Measurements from ENCODE around the gene EI24. TPM values are rescaled to one million over a fixed set of nuclear protein-coding genes. Genes with fewer than 3 reads are reported as not detected.
A peak's percentile ranks its signal among the peaks of the same experiment; 100 is the strongest.

EI24 gene
- total RNA-seq, 1 experiment from 2014 or later = 122 TPM

DNA sequence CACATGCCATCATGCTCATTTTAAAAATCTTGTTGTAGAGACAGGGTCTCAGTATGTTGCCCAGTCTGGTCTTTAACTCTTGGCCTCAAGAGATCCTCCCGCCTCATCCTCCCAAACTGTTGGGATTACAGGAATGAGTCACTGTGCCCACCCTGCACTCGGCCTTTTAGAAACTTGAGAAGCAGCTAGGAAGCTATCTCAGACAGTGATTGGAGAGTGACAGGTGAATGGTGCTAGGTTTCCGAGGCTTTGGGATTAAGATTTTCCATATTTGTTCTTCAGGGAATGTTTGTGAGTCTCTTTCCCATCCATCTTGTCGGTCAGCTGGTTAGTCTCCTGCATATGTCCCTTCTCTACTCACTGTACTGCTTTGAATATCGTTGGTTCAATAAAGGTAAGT lies 10.5 kb downstream of the EI24 start:
- no peak for DNase-seq (ENCODE audit: low spot score)

DNA sequence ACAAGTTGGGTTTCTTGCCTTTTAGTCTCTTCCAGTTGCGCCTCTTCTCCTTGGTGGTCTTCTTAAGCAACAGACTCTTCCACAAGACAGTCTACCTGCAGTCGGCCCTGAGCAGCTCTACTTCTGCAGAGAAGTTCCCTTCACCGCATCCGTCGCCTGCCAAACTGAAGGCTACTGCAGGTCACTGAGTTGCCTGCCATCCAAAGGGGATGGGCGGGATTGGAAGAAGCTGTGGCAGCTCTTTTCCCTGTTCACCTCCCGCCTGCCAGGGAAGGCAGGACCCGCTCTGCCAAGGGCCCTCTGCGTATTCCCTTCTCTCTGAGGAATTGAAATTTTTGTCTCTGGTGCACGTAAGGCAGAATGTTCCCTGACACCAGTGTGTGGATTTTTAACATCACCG lies 14.2 kb downstream of the EI24 start:
- DNase-seq (ENCODE audit: low spot score) = no peak

DNA sequence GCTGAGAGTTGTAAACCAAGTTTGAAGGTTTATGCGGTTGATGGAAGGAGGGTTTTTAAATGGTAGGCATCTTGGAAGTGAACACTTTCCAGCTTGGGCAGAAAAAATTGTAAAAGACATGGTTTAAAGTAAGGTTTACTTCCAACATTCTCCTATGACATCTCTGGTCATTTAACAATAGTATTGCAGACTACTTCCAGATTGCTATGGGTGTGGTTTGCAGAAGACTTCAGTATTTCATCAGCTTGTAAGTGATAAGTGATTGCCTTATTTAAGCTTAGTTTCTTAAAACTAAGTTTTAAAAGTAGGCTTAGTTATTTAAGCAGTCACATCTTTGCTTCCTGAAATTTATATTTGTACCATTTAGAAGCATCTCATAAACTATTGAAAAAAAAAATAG lies 16.2 kb downstream of the EI24 start:
- DNase-seq (ENCODE audit: low spot score) = no peak

DNA sequence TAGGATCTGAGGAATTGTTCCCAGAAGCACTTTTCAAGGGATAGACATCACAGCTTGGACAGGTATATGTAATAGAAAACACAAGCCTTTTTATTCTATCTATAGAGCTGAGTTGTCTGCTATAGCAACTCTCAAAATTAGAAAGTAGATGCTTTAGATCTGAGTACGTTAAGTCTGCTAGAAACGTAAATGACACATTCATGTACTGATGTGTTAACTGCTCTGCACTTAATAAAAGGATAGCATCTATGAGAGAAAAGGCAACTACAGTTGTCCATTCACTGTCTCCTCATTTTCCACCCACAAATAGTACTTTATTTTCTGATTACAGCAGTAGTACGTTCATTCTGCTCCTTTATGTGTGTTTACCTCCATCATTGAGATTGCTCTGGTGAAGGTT lies 17.3 kb downstream of the EI24 start:
- DNase-seq (ENCODE audit: low spot score) = no peak

DNA sequence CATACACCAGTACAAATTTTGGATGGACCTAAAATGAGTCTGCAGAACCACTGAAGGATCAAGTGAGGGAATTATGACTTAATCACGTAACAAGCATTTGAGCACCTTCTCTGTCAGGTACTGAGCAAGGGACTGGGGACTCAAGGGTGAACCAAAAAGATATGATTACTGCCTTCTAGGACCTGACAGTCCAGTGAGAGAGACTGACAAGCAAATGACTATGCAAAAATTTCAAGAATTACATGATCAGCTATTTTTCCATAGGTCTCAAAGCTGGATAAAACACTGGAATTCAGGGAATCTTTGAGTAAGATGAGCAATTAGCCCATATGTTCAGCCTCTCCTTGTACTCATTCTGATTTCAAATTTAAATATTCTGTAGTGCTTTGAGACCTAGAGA lies 18.2 kb downstream of the EI24 start:
- no peak for DNase-seq (ENCODE audit: low spot score)

DNA sequence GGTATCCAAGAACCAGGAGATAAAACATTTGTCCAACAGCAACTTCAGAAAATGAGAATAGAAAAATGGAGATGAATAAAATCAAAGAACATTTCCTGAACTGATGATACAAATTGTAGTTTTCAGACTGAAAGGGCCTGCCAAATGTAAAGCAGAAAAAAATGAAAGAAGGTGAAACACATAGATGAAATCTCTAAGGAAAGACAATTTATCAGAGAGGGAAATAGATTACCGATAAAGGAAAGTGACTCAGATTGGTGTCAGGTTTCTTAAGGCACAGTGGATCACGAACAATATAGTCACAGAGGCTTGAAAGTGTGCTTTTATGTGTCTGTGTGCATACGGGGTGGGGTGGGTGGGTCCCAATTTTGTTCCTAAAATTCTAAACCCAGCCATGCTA lies 19.2 kb downstream of the EI24 start:
- peak; percentile 6 for DNase-seq (ENCODE audit: low spot score)

DNA sequence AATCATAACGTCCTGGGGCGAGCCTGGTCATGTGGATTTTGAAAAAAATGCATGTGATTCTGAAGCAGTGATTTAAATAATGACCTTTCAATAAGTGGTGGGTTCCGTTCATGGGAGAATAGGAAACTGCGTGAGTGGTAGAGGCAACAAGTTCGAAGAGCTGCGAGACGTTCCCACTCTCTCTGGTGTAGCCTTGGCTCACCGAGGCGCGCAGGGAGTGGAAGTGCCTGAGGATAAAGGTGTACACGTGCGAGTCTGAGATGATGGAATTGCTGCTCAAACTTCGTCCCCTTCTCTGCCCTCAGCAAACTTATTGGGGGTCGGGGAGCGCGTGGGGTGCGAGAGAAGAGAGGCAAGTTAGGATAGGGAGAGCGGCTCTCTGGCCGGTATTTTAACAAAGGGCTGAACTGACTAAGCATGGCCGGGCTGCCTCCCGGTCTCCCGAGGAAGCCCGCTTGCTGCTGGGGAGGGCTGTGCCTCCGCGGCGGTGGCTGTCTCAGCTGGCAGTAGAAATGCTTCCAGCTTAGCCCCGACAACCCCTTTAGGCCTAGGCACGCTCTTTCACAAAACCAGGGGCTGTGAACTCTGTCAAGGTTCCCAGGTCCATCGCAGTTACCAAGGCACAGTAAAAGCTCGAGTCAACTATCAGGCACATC lies 22.5 kb downstream of the EI24 start:
- no peak for DNase-seq (ENCODE audit: low spot score)

DNA sequence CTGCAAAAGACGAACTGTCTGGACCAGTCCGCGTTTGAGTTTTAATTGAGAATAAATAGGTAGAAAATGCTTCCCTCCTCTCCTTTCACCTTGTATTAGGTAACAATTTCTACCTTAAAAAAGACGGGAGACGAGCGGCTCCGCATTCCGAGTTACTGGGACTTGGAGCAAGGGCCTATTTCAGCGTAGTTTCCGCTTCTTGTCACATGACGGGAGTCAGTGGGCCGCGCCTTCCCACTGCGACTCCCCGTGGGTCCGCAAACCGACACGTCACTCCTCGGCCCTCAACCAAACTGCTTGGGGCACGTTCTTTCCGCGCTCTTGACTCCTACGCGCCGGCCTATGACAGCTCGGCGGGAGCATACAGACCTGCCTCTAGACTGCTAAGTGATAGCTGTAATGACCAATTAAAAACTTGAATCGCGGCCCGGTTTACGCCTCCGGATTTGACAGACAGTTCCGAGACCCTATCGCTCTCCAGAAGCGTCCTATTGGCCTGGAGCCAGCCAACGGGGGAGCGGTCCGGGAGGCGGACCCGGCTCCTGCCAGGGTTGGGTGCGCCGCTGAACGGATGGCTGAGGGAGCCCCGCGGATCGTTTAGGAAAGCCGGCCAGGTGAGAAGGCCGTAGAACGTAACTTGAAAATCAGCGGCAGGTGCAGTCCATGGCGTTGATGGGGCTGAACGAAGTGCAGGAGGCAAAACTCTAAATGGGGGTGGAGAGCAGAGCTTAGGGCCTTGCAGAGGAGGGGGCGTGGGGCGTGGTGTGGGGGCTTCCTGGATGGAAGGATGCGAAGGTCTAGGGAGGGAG lies 23.2 kb downstream of the EI24 start, which contains the start of gene STT3A:
STT3A (plus strand) TSS at position 548 of the 809 bp plus-strand sequence. CDS start 3,064 bp downstream, outside the sequence.
- DNase-seq (ENCODE audit: low spot score) = peak; percentile 99

DNA sequence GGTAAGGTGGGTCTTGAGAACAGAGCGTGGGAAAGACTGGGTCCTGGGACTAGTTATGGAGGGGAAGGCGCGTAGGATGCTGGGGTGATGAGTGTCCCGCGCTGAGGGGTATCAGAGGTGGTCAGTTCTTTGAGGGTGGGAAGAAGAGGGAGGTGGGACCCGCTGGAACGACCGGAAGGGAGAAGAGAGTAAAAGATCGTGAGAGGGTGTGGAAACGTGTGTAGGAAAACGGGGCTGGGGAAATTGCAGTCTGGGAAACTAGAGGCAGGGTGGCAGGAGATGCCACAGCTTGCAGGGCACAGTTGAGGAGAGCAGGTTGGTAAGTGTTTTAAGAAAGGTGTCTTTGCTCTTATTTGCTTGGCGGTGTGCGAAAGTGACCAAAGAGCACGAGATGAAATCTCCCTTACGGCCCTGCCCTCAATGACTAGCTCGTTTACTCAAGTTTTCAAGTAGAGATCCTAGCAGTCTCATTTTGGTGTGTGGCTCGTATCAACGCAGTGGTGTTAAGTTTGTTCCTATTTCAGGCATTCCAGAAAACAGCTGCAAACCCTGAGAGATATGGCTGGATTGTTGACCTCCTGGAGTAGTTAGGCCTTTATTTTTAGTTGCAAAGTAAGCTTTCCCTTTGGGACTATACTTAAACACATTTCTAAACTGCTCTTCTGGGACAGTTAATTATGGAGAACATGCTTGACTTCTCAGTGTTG lies 24.0 kb downstream of the EI24 start:
- peak; percentile 60 for DNase-seq (ENCODE audit: low spot score)

DNA sequence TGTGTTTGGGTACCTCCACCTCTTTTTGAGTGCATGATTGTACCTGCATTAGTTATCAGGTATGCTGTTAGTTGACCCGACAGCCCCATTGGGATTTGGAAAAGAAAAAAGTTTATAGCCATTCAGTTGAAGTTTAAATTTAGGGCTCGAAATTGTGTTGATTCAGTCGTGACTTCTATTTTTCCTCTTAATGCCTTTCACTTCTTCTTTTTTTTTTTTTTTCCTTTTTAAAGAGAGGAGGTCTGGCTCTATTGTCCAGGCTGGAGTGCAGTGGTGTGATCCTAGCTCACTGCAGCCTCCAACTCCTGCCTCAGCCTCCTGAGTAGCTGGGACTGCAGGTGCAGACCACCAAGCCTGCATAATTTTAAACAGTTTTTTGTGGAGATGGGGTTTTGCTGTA lies 25.7 kb downstream of the EI24 start:
- no peak for DNase-seq (ENCODE audit: low spot score)

DNA sequence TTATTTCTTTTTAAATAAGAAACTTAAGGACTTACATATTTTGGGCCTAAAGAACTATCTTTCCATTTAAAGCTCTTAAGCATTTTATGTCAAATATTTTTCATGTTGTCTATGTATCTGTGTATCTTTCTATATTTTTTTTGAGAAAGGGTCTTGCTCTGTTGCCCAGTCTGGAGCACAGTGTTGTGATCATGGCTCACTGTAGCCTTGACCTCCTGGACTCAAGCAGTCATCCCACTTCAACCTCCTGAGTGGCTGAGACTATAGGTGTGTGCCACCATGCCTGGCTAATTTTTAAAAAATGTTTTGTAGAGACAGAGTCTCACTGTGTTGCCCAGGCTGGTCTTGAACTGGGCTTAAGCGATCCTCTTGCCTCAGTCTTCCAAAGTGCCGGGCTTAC lies 31.4 kb downstream of the EI24 start:
- no peak for DNase-seq (ENCODE audit: low spot score)

DNA sequence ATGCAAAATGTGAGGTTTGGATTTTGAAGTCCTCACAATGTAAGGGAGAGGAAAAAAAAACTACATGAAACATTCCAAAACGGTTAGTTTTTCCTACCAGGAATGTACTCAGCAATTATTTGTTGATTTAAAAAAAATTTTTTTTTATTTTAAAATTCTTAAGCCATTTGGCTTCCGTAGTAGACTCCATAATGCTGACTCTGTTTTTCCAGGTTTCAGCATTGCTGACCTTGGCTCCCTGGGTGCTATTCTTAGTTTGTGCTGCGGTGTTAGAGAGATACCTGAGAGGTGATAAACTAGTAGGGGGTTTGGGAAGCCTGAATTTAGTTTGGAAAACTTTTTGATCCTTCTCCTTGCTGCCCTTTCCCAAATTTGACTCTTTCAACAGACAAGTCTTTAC lies 33.9 kb downstream of the EI24 start:
- DNase-seq (ENCODE audit: low spot score) = no peak

DNA sequence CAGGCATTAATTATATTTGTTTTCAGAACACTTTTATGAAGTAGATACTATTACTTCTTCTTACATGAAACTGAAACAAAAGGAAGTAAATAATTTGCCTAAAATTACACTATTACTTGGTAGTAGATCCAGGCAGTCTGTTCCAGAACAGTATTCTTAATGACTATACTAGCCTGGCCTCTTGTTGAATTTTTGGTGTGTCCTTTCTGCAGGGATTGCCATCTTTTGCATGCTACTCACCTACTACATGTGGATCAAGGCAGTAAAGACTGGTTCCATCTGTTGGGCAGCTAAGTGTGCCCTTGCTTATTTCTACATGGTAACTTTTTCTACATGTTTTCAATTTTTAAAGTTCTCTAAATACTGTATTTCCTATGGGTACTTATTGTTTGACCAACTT lies 36.1 kb downstream of the EI24 start:
- no peak for DNase-seq (ENCODE audit: low spot score)

DNA sequence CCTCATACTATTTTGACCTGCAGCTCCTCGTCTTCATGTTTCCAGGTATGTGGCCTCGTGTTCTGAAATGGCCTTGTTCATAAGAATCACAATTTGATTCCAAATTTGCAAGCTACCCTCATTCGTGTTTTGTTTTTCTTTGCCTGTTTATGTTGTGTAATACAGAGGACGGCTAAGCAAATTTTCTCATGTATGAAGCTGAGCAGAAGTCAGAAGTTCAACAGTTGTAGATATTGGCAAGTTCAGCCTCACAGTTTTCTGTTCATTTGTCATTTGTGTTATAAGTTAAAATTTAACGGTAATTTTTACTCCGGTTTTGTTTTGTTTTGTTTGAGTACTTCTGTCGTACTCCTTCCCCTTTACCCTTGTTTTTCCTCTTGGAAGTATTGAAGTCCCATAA lies 40.3 kb downstream of the EI24 start:
- DNase-seq (ENCODE audit: low spot score) = no peak

DNA sequence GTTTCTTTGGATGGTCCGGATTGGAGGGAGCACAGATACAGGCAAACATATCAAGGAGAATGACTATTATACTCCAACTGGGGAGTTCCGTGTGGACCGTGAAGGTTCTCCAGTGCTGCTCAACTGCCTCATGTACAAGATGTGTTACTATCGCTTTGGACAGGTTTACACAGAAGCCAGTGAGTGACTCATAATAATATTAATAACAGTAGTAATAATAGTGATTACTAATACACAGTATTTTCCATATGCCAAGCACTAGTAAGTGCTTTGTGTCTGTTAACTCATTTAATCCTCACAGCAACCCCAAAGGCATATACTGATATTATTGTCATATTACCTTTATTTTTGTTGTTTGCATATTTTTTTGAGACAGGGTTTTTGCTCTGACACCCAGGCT lies 49.1 kb downstream of the EI24 start:
- DNase-seq (ENCODE audit: low spot score) = no peak

DNA sequence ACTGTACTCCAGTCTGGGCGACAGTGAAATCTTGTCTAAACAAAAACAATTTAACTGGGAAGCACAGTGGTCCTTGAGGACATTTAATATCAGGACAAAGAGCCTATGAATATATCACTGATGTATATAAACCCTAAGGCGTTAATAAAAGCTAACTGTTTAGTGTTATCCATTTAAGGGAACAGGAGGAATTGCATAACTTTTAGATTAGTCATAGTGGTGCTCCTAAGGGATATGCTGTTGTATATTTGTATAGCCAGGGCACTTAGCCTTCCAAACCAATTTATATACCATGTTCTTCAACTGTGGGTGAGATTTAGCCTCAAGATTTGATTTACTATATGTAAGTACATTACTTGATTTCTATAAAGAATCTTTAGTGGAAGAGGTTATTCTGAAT lies 52.7 kb downstream of the EI24 start:
- no peak for DNase-seq (ENCODE audit: low spot score)

DNA sequence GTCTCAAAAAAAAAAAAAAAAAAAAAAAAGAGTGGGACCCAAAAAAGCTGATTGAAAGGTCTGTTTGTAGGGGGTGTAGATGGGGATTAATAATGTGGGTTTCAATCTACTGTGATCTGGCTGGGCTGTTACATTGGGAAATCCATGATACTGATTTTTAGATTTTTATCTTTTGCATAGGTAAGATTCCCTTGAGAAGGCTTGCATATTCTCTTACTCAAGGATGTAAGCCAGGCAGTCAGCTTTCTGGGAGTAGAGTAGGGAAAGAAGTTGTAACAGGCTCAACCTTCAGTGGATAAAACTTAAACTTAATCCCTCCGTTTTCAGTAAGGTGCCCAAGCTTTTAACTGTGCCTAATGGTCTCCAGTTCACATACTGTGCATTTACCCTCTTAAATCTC lies 53.8 kb downstream of the EI24 start:
- DNase-seq (ENCODE audit: low spot score) = no peak

DNA sequence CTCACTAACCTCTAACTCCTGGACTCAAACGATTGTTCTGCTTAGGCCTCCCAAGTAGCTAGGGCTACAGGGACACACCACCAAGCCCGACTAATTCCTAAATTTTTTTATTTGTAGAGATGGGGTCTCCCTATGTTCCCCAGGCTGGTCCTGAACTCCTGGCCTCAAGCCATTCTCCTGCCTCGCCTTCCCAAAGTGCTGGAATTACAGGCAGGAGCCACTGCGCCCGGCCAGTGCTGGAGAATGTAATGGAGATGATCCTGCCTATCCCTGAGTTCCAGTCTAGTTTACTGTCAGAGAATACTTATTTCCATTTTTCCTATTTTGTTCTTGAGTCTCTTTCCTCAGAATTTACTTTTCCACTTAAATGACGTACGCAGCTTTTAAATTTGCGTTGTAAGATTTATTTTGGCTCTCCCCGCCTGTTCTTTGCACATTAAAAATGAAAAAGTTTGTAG lies 55.5 kb downstream of the EI24 start, which contains the start of gene CHEK1:
CHEK1 (plus strand) TSS at position 408 of the 458 bp plus-strand sequence. CDS start 1,606 bp downstream, outside the sequence.
- peak; percentile 8 for DNase-seq (ENCODE audit: low spot score)

DNA sequence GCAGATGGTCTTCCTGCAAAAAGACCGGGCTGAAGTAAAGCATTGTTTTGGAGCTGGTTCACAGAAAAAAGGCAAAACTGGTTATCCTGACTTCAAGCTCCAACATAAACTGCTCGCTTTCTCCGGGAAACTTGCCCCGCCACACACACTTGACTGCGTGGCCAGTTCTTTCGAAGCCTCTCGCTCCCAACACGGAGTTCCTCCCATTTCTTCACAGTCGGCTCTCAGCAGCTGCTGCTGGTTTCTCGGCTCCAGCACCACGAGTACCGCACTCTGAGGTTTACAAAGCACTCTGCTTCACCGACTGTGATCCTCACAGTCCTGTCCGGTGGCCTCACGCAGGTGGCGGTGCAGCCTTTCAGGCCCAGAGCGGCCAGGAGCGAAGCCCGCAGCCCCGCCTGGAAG lies 56.0 kb downstream of the EI24 start:
- DNase-seq (ENCODE audit: low spot score) = peak; percentile 91

DNA sequence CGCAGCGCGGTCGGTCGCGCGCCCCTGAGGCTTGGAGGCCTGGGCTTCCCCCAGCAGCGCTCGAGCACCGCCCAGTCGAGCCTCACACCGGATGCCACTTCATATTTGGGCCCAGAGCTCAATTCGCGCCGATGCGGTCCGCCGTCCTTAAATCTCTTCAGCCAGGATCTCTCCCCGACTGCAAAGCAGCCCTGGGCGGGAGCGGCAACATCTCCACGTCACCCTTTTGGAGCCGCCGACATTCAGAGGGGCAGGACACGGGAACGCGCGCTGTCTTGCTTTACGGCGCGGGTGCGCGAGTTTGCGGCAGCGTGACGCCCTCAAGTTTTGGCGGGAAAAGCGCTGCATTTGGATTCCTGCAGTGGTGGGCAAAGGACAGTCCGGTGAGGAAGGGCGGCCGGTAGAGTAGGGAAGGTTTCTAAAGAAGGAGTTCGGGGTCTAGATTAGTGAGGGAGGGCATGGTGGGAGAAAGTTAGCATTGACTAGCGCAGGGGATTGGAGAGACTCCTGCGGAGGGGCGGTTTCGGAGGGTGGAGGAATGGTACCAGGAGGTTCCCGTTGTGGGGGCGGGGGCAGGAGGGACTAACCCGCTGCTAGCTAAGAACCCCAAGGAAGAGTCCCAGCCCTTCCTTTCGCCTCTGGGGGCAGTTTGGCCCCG lies 56.5 kb downstream of the EI24 start:
- DNase-seq (ENCODE audit: low spot score) = peak; percentile 96

DNA sequence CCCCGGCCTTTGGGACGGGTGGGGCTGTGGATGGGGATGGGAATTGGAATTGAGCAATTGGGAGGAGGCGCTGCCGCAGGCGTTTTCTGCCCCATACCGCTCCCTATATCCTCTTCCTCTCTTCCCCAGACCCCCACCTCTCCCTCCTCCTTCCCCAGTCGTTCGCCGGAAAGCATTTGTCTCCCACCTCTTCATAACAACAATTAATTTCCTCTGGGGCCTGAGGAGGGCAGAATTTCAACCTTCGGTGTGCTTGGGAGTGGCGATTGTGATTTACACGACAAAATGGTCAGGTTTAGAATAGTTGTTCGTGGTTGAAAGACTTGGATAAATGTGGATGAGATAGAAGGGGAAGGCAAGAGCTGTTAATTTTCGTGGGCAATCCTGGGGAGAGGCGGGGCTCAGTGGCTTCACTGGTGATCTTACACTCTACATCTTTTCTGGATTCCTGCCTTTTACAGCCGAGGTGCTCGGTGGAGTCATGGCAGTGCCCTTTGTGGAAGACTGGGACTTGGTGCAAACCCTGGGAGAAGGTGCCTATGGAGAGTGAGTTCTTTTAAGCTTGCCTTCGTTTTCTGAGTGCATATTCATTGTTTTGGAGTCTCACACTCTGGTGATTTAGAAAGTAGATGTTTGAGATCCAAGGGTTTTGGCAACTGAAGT lies 57.1 kb downstream of the EI24 start:
- peak; percentile 87 for DNase-seq (ENCODE audit: low spot score)

Measured in HT-29 (cell line).